Panc1 (cell line): ENCODE results near the gene FAM193A. TPM values are rescaled to one million over a fixed set of nuclear protein-coding genes. Genes with fewer than 3 reads are reported as not detected.

ENCODE experiments used
- ATAC-seq: fragments of 200-7000 bp; cut with Tn5 transposase; 2 replicates; pipeline ENCODE4 v1.9.1; 2020; ENCODE audit warnings: mild to moderate bottlenecking, moderate library complexity
- BruUV-seq: library from RNA; stranded (reverse); fragments of 400-500 nt; replicated peaks from 2 replicates; lab custom pipeline; 2021; lab: Mats Ljungman, UMichigan
- CTCF ChIA-PET: fragments of 300-600 bp; sonication (Branson Sonifier 250); formaldehyde crosslinking; loops from one replicate; lab custom pipeline; 2022; ENCODE audit warnings: antibody characterized with exemption; lab: Charles Lee
- POLR2A ChIA-PET: fragments of 300-600 bp; sonication (Branson Sonifier 250); formaldehyde crosslinking; loops from one replicate; lab custom pipeline; 2022; ENCODE audit warnings: antibody characterized with exemption; lab: Charles Lee
- DNase-seq: peaks from one replicate; pipeline ENCODE4 v3.0.0-alpha.2; 2010; ENCODE audit warnings: low read depth, low spot score
- H3K27ac ChIP-seq: 2 replicates; pipeline ENCODE4 v1.5.1; 2011; ENCODE audit warnings: mild to moderate bottlenecking, low read length, inconsistent platforms
- H3K27me3 ChIP-seq: fragments of 200-500 bp; sonication (Bioruptor generic); 2 replicates; pipeline ENCODE4 v1.6.0; 2014; ENCODE audit warnings: low read length, inconsistent platforms; ENCODE audit not compliant: control insufficient read depth, insufficient read depth
- H3K36me3 ChIP-seq: fragments of 200-500 bp; sonication (Bioruptor generic); 2 replicates; pipeline ENCODE4 v1.5.1; 2014; ENCODE audit warnings: inconsistent platforms, mild to moderate bottlenecking, low read length, moderate library complexity; ENCODE audit not compliant: control insufficient read depth, insufficient read depth
- H3K4me1 ChIP-seq: 2 replicates; pipeline ENCODE4 v1.5.1; 2011; ENCODE audit warnings: inconsistent platforms, mild to moderate bottlenecking, low read length, moderate library complexity; ENCODE audit not compliant: control insufficient read depth, insufficient read depth
- H3K4me3 ChIP-seq, 2 experiments: 2 replicates each; pipeline ENCODE4 v1.5.1; 2011 to 2012; ENCODE audit warnings: low read depth in 2 of 2, low read length in 2 of 2, mild to moderate bottlenecking in 2 of 2, inconsistent platforms in 1 of 2, moderate library complexity in 1 of 2
- H3K9me3 ChIP-seq: fragments of 200-500 bp; sonication (Bioruptor generic); 2 replicates; pipeline ENCODE4 v1.5.1; 2014; ENCODE audit warnings: low read depth, mild to moderate bottlenecking, inconsistent platforms, low read length, moderate library complexity; ENCODE audit not compliant: control insufficient read depth, insufficient read depth
- CTCF ChIP-seq: fragments of 450-650 bp; IDR thresholded peaks from 2 replicates; pipeline ENCODE4 v1.5.1; 2017; ENCODE audit warnings: mild to moderate bottlenecking
- POLR2AphosphoS5 ChIP-seq: IDR thresholded peaks from 2 replicates; pipeline ENCODE4 v1.6.1; 2012; ENCODE audit warnings: mild to moderate bottlenecking, low read depth, low read length, moderate library complexity
- REST ChIP-seq, 2 experiments: IDR thresholded peaks; 2 replicates each; pipeline ENCODE4 v1.6.1; 2011 to 2012; ENCODE audit warnings: low read depth in 2 of 2, control low read depth in 1 of 2, low read length in 1 of 2, mild to moderate bottlenecking in 1 of 2, moderate library complexity in 1 of 2; ENCODE audit not compliant: insufficient read depth in 1 of 2
- SIN3A ChIP-seq: IDR thresholded peaks from 2 replicates; pipeline ENCODE4 v1.6.1; 2012; ENCODE audit warnings: low read depth, mild to moderate bottlenecking, low read length, moderate library complexity, borderline replicate concordance; ENCODE audit not compliant: insufficient read depth
- TCF7L2 ChIP-seq: IDR thresholded peaks from 2 replicates; pipeline ENCODE4 v1.6.1; 2011; ENCODE audit warnings: mild to moderate bottlenecking, low read depth, low read length, inconsistent platforms
- in situ Hi-C: cut with HindIII; loops from 2 replicates; pipeline ENCODE4 v1.10.0; 2016; ENCODE audit warnings: low sequenced_read_pairs, low pct_unique_long_range_greater_than_20kb
- intact Hi-C: fragments of 100-400 bp; cut with micrococcal nuclease; formaldehyde crosslinking; loops from one replicate; pipeline ENCODE4 v1.10.0; 2022; ENCODE audit not compliant: unreplicated experiment
- total RNA-seq: library from RNA; stranded (reverse); gene quantifications from one replicate; pipeline ENCODE4 v1.2.1, GENCODE V29; 2021; ENCODE audit not compliant: unreplicated experiment

The FAM193A gene
- total RNA-seq, 1 experiment from 2014 or later = 25.7 TPM

- BruUV-seq = no TSS peak
- DNase-seq (no peak), ATAC-seq (no peak)
- Histone ChIP-seq H3K27ac (no peak overlapping the region), H3K4me3 (no peak overlapping the region), H3K36me3 (no peaks in the 10 kb centered on the region), H3K9me3 (no peaks in the 10 kb centered on the region), H3K27me3 (no peaks in the 10 kb centered on the region), H3K4me1 (no peaks in the 10 kb centered on the region)
- intact Hi-C loops (no loop called here), in situ Hi-C loops (no loop called here)
- ChIA-PET POLR2A (no interaction called here), CTCF (no interaction called here)
- TF ChIP-seq SIN3A (no peak), POLR2AphosphoS5 (no peak), CTCF (no peak), TCF7L2 (no peak), REST (IDR thresholded peaks at IDR 0.05; ENCODE audit: insufficient read depth in 1 of 2, low read depth in 2 of 2, low read length in 1 of 2) (no peak)
Measured at GRCh38 chr4:2742823-2743517, 206.5 kb downstream of the FAM193A start.

- POLR2A ChIA-PET = no interaction called here
- DNase-seq = no peak
Measured at GRCh38 chr4:2743518-2744445, 207.3 kb downstream of the FAM193A start.

More at GRCh38 chr4:2743518-2744445, 207.3 kb downstream of the FAM193A start:
- CTCF ChIA-PET = no interaction called here
- intact Hi-C loops (no loop called here), in situ Hi-C loops (no loop called here)
- Histone ChIP-seq H3K4me1 (no peaks in the 10 kb centered on the region), H3K27me3 (no peaks in the 10 kb centered on the region), H3K9me3 (no peaks in the 10 kb centered on the region), H3K4me3 (no peak overlapping the region), H3K27ac (no peak overlapping the region), H3K36me3 (no peaks in the 10 kb centered on the region)
- ATAC-seq = no peak
- BruUV-seq = no TSS peak
- TF ChIP-seq TCF7L2 = no peak
- TF ChIP-seq CTCF = no peak
- no peak for TF ChIP-seq REST (IDR thresholded peaks at IDR 0.05; ENCODE audit: insufficient read depth in 1 of 2, low read depth in 2 of 2, low read length in 1 of 2)
- TF ChIP-seq SIN3A = no peak
- no peak for TF ChIP-seq POLR2AphosphoS5
